K562 (cell line): ENCODE data around the gene UBA1. TPM values are rescaled to one million over a fixed set of nuclear protein-coding genes. Genes with fewer than 3 reads are reported as not detected.

Experiments
- ATAC-seq: fragments of 200-7000 bp; cut with Tn5 transposase; 3 replicates; pipeline ENCODE4 v1.9.1; 2020; ENCODE audit warnings: moderate library complexity
- BruUV-seq: library from RNA; stranded (reverse); fragments of 400-500 nt; replicated peaks from 2 replicates; lab custom pipeline; 2021; lab: Mats Ljungman, UMichigan
- CTCF ChIA-PET: fragments of 300-600 bp; formaldehyde crosslinking; extraction: SDS; loops from one replicate; lab custom pipeline; 2021; ENCODE audit warnings: low intra/inter-chr PET ratio; lab: Yijun Ruan, JAX
- POLR2A ChIA-PET: fragments of 300-600, 350-650 bp; sonication (Branson Sonifier 250); formaldehyde crosslinking; extraction: SDS; loops from one replicate; lab custom pipeline; 2021; ENCODE audit warnings: antibody characterized with exemption, inconsistent platforms; lab: Yijun Ruan, JAX
- DNase-seq, 4 experiments: peaks; one replicate each; pipeline versions ENCODE4 v3.0.0 to v3.0.0-alpha.2; 2011 to 2018; ENCODE audit warnings: low spot score in 3 of 4, mixed read lengths in 3 of 4; ENCODE audit errors: extremely low read depth in 1 of 4
- FAIRE-seq: peaks from 2 replicates; lab custom pipeline; 2011; peaks lifted over from hg19 to GRCh38; lab: Jason Lieb, UNC
- H2AFZ ChIP-seq: 2 replicates; pipeline ENCODE4 v1.6.0; 2011; ENCODE audit warnings: low read depth, low read length, control low read depth, inconsistent platforms
- H3K27ac ChIP-seq: fragments of 200-600 bp; 3 replicates; pipeline ENCODE4 v1.8.0; 2011; ENCODE audit warnings: low read depth, mild to moderate bottlenecking, control low read depth, inconsistent platforms, low read length, moderate library complexity, mixed read lengths; ENCODE audit errors: extremely low read depth
- H3K27me3 ChIP-seq, 2 experiments: fragments of 300-600 bp in 1 of 2; 2 replicates in 1 of 2; 3 replicates in 1 of 2; pipeline versions ENCODE4 v1.6.0 to v1.8.0; 2011; ENCODE audit warnings: inconsistent platforms in 2 of 2, low read length in 2 of 2, mild to moderate bottlenecking in 1 of 2, mixed read lengths in 1 of 2, moderate library complexity in 1 of 2; ENCODE audit not compliant: control insufficient read depth in 2 of 2, insufficient read depth in 2 of 2
- H3K36me3 ChIP-seq: fragments of 300-600 bp; 3 replicates; pipeline ENCODE4 v1.8.0; 2011; ENCODE audit warnings: mild to moderate bottlenecking, low read length, inconsistent platforms; ENCODE audit not compliant: control insufficient read depth, insufficient read depth
- H3K4me1 ChIP-seq, 2 experiments: fragments of 200-600 bp in 1 of 2; replicated peaks in 1 of 2; 2 replicates in 1 of 2; 3 replicates in 1 of 2; pipeline versions ENCODE4 v1.5.1 to v1.8.0; 2011; ENCODE audit warnings: inconsistent platforms in 2 of 2, low read length in 2 of 2, mild to moderate bottlenecking in 1 of 2, mixed read lengths in 1 of 2, moderate library complexity in 1 of 2; ENCODE audit not compliant: control insufficient read depth in 2 of 2, insufficient read depth in 2 of 2
- H3K4me2 ChIP-seq: 2 replicates; pipeline ENCODE4 v1.6.1; 2011; ENCODE audit warnings: low read length, control low read depth, inconsistent platforms, mixed read lengths; ENCODE audit not compliant: insufficient read depth
- H3K4me3 ChIP-seq: fragments of 200-600 bp; sonication (generic), shearing (Covaris generic); 2 replicates; pipeline ENCODE4 v1.5.1; 2016; ENCODE audit warnings: control low read depth, inconsistent platforms
- H3K79me2 ChIP-seq: fragments of 200-600 bp; 3 replicates; pipeline ENCODE4 v1.8.0; 2011; ENCODE audit warnings: low read length, inconsistent platforms; ENCODE audit not compliant: control insufficient read depth, insufficient read depth
- H3K9ac ChIP-seq, 2 experiments: 2 replicates each; pipeline versions ENCODE4 v1.6.0 to v1.6.1; 2011; ENCODE audit warnings: low read depth in 2 of 2, low read length in 2 of 2, control low read depth in 1 of 2, inconsistent platforms in 1 of 2, mild to moderate bottlenecking in 1 of 2, mixed read lengths in 1 of 2; ENCODE audit not compliant: insufficient read depth in 1 of 2
- H3K9me1 ChIP-seq: one replicate; pipeline ENCODE4 v1.6.0; 2011; ENCODE audit warnings: inconsistent platforms, mild to moderate bottlenecking, low read length, moderate library complexity; ENCODE audit not compliant: control insufficient read depth, insufficient read depth
- H3K9me3 ChIP-seq: replicated peaks from 2 replicates; pipeline ENCODE4 v1.5.1; 2011; ENCODE audit warnings: low read depth, low read length, inconsistent platforms; ENCODE audit not compliant: control insufficient read depth, insufficient read depth
- H4K20me1 ChIP-seq: replicated peaks from 2 replicates; pipeline ENCODE4 v1.6.1; 2011; ENCODE audit warnings: low read length, inconsistent platforms, mixed read lengths; ENCODE audit not compliant: control insufficient read depth, insufficient read depth
- ARID3A ChIP-seq: IDR thresholded peaks from 2 replicates; pipeline ENCODE4 v1.6.1; 2012; ENCODE audit warnings: low read depth, low read length, improper control_type of control experiment, borderline replicate concordance
- ESRRB ChIP-seq: fragments of 250-450 bp; sonication (Bioruptor Pico); IDR thresholded peaks from 2 replicates; pipeline ENCODE4 v1.5.0; 2020; ENCODE audit warnings: mild to moderate bottlenecking, moderate library complexity, borderline replicate concordance
- GABPB2 ChIP-seq: fragments of 250-450 bp; sonication (Bioruptor Pico); conservative IDR thresholded peaks from 2 replicates; pipeline ENCODE4 v1.5.1; 2021; ENCODE audit warnings: mild to moderate bottlenecking
- NCOR1 ChIP-seq: fragments of 450-650 bp; IDR thresholded peaks from 2 replicates; pipeline ENCODE4 v1.6.1; 2016; ENCODE audit warnings: mild to moderate bottlenecking, moderate library complexity
- POLR2G ChIP-seq: fragments of 200-400 bp; formaldehyde crosslinking; IDR thresholded peaks from 2 replicates; pipeline ENCODE4 v1.6.1; 2017; ENCODE audit warnings: low read depth, mild to moderate bottlenecking, antibody characterized with exemption, low read length, moderate library complexity
- RBFOX2 ChIP-seq: fragments of 200-400 bp; formaldehyde crosslinking; IDR thresholded peaks from 2 replicates; pipeline ENCODE4 v1.6.1; 2017; ENCODE audit warnings: low read depth, mild to moderate bottlenecking, low read length, moderate library complexity
- SIX5 ChIP-seq, 2 experiments: IDR thresholded peaks; 2 replicates each; pipeline ENCODE4 v1.6.1; 2011; ENCODE audit warnings: low read length in 2 of 2, borderline replicate concordance in 1 of 2, low read depth in 1 of 2, mild to moderate bottlenecking in 1 of 2, moderate library complexity in 1 of 2; ENCODE audit not compliant: insufficient read depth in 1 of 2
- ZHX1 ChIP-seq: fragments of 150-350 bp; conservative IDR thresholded peaks from 2 replicates; pipeline ENCODE4 v1.6.1; 2014; ENCODE audit warnings: low read length
- ZNF24 ChIP-seq: fragments of 450-650 bp; IDR thresholded peaks from 2 replicates; pipeline ENCODE4 v1.6.1; 2016
- ZNF764 ChIP-seq: fragments of 250-450 bp; sonication (Bioruptor Pico); IDR thresholded peaks from 2 replicates; pipeline ENCODE4 v1.4.0; 2020; ENCODE audit warnings: low read depth, mild to moderate bottlenecking, moderate library complexity
- WGBS: fragments of 100-300 bp; shearing (Covaris generic); methylation state at CpG from one replicate; pipeline ENCODE4 v1.1.6; 2016; ENCODE audit warnings: low coverage, mixed read lengths; ENCODE audit not compliant: insufficient coverage; ENCODE audit errors: missing lambda C conversion rate; 5-methylcytosine and 5-hydroxymethylcytosine counted together
- in situ Hi-C: fragments of 300-500 bp; cut with MboI; formaldehyde crosslinking; loops from 4 replicates; pipeline ENCODE4 v1.15.0; 2018; ENCODE audit warnings: inconsistent platforms, mixed read lengths
- intact Hi-C: fragments of 100-400 bp; cut with micrococcal nuclease; formaldehyde crosslinking; loops from 2 replicates; pipeline ENCODE4 v1.14.2; 2022
- polyA plus RNA-seq, 8 experiments: library from polyadenylated mRNA; depleted of rRNA in 4 of 8; stranded (reverse) in 5 of 8; unstranded in 3 of 8; fragments of >200 nt; fragmentation: Nextera tagmentation in 2 of 8; fragmentation: Illumina TruSeq in 1 of 8; extraction: Ambion mirVana in 2 of 8; extraction: Trizol in 1 of 8; gene quantifications; 2 replicates each; pipeline versions ENCODE4 v1.2.1 to v1.2.3, GENCODE V29; 2011 to 2014; ENCODE audit warnings: inconsistent platforms in 1 of 8, missing spikeins in 1 of 8
- total RNA-seq, 7 experiments: library from RNA; depleted of rRNA in 6 of 7; stranded (reverse); fragments of >200 nt in 6 of 7; fragmentation: Illumina TruSeq in 2 of 7; extraction: Trizol in 2 of 7; gene quantifications; 2 replicates each; pipeline versions ENCODE4 v1.2.1 to v1.2.3, GENCODE V29; 2011 to 2021; ENCODE audit warnings: low replicate concordance in 1 of 7

The UBA1 gene
- total and polyA plus RNA-seq, 9 of the 15 experiments (the other 6 are each of a cell fraction or from before 2014, with no cell fraction given), result 32.0 to 174 (median 93.6) TPM

- ATAC-seq (no peak), DNase-seq (no peak)
- CTCF ChIA-PET, result no interaction called here
- in situ Hi-C loops (no loop called here), intact Hi-C loops (no loop called here)
- H2AFZ ChIP-seq, result no peak overlapping the region
- H3K4me3 ChIP-seq, result no peak overlapping the region
- WGBS, result 98% methylated on average over 11 of the region's 16 CpGs
- H3K27ac ChIP-seq, result no peak overlapping the region
- no peaks in the 10 kb centered on the region; a peak in 1 of 5 replicates for H3K4me1 ChIP-seq
- no TSS peak for BruUV-seq
- no peaks in the 10 kb centered on the region for H3K9me1 ChIP-seq
- POLR2A ChIA-PET, result no interaction called here
- no peak for TF ChIP-seq ESRRB
- no peak for TF ChIP-seq ZHX1
- no peak for TF ChIP-seq ZNF764 (CRISPR knock-in tag)
- TF ChIP-seq RBFOX2, result peak; percentile 16; the same call in 1 of the 2 replicates
- no peak for TF ChIP-seq NCOR1
- no peak for TF ChIP-seq ZNF24
- TF ChIP-seq POLR2G, result peak; percentile 41; the same call in 1 of the 2 replicates
- TF ChIP-seq GABPB2 (CRISPR knock-in tag), result no peak
- no peak for TF ChIP-seq ARID3A
- no peak for TF ChIP-seq SIX5 (IDR thresholded peaks at IDR 0.05; ENCODE audit: borderline replicate concordance in 1 of 2, insufficient read depth in 1 of 2, low read depth in 1 of 2, low read length in 2 of 2)
- TF ChIP-seq, all 486 proteins: peak for 2
- Histone ChIP-seq H3K9me3 (no peaks in the 10 kb centered on the region), H3K79me2 (no peaks in the 10 kb centered on the region), H3K9ac (no peak overlapping the region), H3K27me3 (no peaks in the 10 kb centered on the region), H3K4me2 (no peak overlapping the region), H3K36me3 (peaks cover 91% of the 10 kb centered on the region), H4K20me1 (0 out of 2 replicates have a peak, but pooled peaks cover 5% of the 10 kb centered on the region)
- no peak for FAIRE-seq
These were observed 16.0 kb downstream of the UBA1 start for GRCh38 chrX:47209508-47210238.
